NOMO-1 treated with dmso at 0.1 percent for 144 hours (cell line): ENCODE results near the gene TRIM67.
A peak's percentile ranks its signal among the peaks of the same experiment; 100 is the strongest.
"Not testable (repeated sequence)": the region's sequence is repeated elsewhere in the genome, so short reads cannot be mapped to it uniquely, and the experiment has no call there.

Experiments
- DNase-seq: peaks from one replicate; lab custom pipeline; 2025; ENCODE audit not compliant: unreplicated experiment; lab: John Stamatoyannopoulos, UW

TRIM67 gene

DNA sequence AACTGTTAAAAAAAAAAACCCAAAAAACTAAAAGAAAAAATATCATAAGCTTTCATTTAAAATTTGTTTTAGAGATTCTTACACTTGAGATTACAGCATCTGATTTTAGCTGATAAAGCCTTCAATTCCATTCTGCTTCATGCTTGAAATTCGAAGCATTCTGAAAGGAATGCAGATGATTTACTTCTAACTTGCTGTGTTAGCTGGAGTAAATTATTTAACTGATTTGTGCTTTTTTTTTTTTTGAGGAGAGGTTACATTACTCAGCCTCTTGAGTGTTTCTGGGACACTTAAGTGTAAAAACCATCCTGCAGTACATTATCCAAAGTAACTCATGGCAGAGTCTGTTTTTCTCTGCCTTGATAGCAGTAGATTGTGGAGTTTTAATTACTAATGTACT is 4.5 kb upstream of the TRIM67 start:
- DNase-seq: no peak

DNA sequence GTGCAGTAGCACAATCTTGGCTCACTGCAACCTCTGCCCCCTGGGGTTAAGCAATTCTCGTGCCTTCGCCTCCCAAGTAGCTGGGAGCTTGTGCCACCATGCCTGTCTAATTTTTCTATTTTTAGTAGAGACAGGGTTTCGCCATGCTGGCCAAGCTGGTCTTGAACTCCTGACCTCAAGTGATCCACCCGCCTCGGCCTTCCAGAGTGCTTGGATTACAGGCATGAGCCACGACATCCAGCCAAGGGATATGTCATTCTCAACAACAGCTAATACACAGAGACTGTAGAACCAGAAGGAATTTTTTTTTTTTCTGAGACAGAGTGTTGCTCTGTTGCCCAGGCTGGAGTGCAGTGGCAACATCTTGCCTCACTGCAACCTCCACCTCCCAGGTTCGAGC is 3.7 kb upstream of the TRIM67 start:
- DNase-seq: not testable (repeated sequence)

DNA sequence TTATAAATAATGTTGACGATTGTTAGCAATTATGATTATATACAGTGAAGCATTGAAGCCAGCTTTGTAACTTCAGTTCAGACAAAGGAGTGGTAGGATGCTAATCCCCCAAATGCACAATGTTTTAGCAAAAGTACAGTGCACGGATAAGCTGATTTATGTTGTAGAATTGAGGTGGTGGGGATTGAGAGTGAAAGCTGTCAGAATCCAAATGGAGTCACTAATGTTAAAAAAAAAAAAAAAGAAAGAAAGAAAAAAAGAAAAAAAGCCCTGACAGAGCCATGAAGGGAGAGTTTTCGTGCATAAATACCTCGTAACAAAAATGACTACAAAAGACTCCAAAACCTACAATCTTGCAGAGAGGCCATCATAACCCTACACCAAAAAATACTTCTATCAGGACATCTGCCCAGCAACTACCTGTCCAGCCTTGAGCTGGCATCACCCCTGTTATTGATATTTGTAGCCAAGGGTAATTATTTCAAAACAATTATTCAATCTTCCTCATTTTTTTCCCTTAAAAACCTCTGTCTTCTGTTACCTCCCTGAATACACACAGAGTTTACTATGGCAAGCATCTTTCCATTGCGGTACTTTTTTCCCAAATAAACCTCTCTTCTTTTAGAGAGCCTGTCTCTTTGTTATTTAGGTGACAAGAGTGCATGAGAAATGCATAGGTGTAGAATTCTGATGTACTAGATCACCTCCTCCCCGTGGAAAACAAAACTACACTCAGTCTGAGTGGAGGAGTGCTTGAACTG is 2.5 kb upstream of the TRIM67 start:
- DNase-seq: no peak

DNA sequence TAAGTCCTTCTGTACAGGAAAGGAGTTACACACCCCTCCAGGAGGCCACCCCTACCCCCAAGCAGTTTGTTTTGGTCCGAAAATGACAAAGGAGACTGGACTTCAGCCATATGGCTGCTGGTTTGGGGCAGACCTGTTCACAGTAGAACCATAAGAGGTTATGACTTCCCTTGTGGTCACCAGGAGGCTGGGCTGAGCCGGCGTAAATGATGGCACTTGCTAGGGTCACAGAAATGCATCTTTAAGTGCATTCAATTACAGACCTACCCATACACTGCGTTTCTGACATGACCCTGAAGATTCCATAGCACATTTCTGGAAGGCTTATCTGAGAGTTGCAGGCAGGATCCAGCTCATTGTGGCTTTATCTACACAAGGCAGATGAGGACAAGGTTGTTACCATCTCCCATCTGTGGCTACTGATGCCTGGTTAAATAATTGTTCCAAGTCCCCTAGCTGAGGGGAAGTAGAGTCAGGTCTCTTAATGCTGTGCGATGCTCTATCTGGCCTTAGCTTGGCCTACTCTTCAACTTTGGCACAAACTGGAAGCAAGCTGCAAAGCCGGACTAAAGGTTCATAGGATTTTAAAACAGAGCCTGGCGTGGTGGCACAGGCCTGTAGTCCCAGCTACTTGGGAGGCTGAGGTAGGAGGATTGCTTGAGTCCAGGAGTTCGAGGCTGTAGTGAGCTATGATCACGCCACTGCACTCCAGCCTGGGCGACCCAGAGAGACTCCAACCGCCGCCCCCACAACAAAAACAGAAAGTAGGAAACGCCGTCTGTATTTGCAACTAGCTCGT is 1.7 kb upstream of the TRIM67 start:
- no peak for DNase-seq

DNA sequence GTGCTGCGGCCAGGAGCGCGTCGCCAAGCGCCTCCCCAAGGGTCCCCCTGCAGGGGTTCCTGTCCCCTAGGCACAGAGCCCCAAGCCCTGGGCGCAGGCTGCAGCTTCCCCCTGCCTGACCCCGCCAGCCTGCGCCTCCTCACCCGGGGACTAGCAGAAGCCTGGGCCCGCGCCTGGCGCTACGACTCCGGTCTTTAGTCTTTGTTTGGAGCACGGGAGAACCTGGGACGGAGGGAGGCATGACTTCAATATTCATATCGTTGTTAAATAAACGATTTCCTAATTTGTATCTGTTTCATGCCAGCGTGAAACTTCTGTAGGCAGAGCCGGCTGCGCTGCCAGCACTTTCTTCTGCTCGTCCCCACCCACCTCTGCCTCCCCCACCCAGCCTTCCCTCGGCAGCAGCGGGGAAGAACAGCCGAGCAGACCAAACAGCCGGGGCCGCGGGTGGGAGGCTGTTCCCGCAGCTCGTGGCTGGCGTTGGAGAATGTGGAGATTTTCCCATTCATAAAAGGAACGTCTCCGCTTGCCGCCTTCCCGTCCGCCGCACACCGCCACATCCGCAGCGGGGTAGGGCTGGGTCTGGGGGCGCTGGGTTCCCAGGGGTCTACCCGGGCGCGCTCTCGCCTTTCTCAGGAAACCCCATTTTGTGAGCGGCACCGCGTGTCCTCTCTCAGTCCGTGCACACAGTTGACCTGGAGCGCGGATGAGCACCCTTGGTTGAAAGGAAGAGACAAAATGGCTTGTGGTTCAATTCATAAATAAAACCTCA is 777 bp upstream of the TRIM67 start:
- no peak for DNase-seq

DNA sequence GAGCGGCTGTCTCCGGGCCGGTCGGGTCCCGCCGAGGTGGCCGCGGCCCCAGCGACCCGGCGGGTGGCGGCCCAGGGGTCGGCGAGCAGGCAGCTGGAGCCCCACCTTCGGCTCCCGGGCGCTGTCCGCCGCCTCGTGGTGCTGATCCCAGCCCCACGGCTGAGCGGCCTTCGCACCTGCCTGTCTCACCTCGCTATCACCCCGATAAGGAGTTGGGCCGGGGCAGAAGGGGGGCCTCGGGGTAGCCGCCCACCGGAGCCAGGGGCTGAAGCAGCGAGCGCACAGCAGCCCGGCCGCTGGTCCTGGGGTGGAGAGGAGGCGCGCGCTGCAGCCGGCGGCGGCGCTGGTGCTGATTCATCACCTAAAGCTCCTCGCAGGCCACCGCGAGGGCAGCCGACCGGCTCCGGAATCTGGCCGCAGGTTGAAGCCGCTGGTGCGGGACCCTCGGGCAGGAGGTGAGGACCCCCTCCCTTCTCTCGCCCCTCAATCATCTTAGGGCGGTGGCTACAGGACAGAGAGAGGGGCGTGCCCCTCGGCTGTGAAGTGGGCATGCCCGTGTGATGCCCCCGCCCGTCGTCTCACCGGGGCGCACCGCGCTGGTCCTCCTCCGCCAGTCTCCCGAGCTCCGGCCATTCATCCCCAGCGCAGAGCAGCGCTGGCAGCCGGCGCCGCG is 575 bp downstream of the TRIM67 start:
- no peak for DNase-seq

DNA sequence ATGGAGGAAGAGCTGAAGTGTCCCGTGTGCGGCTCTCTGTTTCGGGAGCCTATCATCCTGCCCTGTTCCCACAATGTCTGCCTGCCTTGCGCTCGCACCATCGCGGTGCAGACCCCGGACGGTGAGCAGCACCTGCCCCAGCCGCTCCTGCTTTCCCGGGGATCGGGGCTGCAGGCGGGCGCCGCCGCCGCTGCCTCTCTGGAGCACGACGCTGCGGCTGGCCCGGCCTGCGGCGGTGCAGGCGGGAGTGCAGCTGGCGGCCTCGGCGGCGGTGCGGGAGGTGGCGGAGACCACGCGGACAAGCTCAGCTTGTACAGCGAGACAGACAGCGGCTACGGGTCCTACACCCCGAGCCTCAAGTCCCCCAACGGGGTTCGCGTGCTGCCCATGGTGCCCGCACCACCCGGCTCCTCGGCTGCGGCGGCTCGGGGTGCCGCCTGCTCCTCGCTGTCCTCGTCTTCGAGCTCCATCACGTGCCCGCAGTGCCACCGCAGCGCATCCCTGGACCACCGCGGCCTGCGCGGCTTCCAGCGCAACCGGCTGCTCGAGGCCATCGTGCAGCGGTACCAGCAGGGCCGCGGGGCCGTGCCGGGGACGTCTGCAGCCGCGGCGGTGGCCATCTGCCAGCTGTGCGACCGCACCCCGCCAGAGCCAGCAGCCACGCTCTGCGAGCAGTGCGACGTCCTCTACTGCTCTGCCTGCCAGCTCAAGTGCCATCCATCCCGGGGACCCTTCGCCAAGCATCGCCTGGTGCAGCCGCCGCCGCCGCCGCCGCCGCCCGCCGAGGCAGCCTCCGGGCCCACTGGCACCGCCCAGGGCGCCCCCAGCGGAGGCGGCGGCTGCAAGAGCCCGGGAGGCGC is 1.3 kb downstream of the TRIM67 start:
- no peak for DNase-seq

DNA sequence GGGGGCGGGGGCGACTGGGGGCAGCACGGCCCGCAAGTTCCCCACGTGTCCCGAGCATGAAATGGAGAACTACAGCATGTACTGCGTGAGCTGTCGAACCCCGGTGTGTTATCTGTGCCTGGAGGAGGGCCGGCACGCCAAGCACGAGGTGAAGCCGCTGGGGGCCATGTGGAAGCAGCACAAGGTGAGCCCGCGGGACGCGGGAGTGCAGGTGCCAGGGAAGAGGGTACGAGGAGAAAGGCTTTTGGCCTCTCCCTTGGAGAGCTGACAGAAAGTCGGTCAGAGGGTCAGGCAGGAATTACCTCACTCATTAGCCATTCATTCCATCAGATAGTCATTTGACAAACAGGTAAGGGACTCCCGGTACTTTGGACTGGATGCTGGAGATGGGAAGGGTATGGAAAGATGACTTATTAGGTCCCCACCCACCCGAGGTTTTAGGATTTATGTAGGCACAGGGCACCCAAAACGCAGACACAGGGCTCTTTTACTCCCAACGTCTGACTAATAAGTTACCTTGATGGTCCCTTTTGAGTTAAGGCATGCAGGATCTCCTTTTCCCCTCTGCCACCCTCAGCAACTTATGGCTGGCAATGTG is 2.1 kb downstream of the TRIM67 start:
- DNase-seq: no peak

DNA sequence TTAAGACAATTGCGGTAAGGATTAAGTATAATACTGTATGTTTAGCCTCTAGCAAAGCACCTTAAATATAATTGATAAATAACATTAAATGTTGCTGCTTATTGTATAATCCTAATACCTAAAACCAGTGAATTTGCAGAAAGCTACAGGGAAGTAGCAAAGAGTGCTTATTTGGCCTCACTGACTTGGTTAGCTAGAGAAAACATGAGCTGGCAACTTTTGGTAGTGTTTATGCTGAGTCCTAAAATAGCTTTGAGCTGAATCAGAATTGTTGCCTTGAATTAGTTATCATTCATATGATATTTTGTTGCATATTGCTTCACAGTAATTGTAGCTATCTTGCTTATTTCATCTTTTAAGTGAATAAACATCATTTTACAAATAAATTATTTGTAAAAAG is 3.5 kb downstream of the TRIM67 start:
- no peak for DNase-seq

DNA sequence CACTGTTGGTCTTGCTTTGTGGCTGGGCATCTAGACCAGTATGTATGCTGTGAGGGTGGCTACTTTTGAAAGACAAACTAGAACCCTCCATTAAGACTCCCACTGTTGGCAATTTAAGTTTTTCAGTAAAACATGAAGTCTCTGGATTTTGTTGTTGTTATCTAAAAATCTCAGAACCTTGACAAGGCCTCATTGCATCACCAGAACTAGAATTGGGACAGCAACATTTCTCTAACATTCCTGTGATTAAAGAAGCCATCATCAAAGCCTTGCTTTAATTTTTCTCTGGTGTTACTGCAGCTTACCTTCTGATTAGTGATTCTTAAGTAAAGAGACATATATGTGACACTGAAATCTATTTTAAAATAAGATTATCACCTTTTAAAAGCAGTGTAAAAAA is 4.5 kb downstream of the TRIM67 start:
- no peak for DNase-seq

DNA sequence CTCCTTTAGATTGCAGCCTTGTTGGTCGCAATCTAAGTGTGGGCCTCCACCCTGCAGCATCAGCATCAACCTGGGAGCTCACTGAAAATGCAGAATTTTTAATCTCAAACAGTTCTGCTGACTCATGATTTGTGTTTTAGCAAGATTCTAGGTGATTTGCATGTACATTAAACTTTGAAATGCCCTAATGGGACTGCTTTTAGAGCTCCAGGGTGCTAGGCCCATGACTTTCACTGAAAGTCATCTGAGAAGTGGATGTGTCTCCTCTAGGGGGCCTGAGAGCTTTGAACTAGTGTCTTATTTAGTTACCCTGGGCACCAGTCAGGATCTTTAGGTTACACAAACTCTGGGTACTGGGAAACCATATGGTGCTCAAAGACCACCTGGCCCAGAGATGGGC is 9.0 kb downstream of the TRIM67 start:
- DNase-seq: no peak

DNA sequence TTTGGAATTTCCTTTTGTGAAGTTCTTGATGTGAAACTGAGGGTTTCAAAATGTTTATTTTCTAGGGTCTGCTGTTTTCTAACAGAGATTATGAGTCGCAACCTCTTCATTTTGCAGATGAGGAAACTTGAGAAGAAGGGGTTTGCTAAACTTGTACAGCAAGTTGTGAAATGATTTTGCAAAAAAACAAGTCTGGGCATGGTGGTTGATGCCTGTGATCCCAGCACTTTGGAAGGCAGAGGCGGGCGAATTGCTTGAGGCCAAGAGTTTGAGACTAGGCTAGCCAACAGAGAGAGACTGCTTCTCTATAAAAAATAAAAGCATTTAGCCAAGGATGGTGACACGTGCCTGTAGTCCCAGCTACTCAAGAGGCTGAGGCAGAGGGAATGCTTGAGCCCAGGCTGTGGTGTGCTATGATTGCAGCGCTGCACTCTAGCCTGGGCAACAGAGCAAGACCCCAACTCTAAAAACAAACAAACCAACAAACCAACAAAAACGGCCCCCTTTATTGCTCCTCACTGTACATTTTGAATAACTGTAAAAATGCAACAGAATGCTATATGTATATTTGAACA is 9.9 kb downstream of the TRIM67 start:
- DNase-seq: peak; percentile 0

DNA sequence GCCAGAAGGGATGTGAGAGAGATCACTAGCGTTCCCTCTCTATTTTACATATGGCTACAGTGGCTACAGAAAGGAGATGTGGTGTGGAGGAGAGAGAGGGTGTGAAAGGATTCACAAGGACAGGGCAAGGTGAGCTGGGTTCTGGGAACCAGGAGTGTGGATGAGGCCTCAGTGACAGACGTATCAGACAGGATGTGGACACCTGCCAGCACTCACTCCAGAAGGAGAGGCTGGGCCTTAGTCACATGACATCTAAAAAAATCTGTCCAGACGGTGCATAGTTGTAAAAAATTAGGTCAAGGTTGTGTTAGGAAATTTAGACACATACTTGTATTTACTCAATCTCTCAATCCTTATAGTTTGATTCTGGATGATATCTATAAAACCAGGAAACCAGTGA is 10.6 kb downstream of the TRIM67 start:
- DNase-seq: no peak

DNA sequence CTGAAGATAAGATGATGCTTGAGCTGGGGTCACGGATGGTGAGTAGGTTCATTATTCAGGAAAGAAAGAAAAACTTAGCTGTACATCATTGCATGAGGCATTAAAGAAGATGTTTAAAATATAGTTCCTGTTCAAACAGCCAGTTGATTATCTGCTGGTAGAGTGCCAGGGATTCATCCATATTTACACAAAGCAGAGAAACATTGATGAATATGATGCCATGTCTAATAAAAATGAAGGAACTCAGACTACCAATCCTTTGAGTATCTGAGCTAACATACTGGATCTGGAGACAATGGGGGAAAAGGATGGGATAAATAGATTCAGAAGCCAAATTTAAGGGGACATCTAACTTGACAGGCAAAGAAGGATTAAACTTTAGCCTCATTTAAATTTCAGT is 14.6 kb downstream of the TRIM67 start:
- DNase-seq: no peak

DNA sequence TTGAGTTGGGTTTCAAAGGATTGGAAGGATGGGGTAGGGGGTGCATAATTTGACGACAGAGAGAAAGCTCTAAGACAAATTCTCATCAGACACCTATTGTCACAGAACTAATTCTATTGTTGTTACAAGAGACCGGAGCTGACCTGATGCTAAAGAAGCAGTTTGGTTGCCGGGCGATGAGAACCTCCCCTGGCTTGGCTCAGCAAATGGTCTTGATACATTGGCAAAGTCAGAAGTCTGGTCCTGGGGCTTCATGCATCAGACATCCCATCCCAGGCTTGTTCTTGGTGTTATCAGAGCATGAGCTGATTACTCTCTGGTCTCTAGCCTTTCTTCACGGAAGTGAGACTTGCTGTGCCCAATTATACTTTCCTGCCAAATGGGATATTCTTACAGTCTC is 15.4 kb downstream of the TRIM67 start:
- no peak for DNase-seq

DNA sequence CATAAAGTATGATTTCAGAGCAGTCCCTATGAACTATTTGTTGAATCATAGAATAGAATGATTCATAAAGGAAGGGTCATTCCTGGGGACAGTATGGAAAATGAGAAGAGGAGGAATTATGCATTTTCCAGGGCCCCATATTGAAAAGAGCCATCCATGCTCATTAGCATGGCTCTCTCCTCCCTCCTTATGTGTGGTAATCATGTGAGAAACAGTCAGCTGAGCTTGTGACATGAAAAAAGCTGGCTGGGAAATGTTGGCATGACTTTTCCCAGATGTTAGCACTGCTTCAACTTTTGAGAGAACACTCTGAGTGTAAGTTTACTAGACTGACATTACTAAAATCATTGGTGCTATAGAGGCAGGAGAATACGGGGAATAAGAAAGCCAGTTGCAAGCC is 16.1 kb downstream of the TRIM67 start:
- DNase-seq: no peak

DNA sequence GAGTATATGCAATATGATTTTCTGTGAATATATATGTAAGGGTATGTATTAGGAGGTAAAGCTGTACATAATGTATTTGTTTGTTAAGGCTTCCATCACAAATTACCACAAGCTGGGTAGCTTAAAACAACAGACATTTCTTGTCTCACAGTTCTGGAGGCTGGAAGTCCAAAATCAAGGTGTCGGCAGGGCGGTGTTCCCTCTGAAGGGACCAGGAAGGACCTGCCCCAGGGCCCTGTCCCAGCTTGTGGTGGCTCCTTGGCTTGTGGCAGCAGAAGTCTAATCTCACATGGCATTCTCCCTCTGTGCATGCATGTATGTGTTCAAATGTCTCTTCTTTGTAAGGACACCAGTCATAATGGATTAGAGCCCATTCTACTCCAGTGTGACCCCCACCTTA is 17.1 kb downstream of the TRIM67 start:
- no peak for DNase-seq

DNA sequence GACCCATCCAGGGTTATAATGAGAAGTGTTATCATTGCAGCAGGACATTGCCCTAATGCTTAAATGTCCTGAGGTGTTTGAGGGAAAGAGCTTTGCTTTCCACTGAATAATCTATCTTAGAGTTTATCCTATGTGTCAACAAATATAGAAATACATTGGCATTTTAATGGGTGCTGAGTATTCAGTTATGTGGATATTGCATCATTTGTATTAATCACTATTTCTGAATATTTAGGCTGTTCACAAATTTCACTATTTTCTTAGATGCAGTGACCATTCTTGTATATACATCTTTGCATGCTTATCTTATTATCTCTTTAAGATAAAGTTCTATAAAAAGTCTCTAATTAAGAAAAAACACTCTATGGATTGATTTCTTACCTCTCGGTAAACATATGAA is 18.2 kb downstream of the TRIM67 start:
- DNase-seq: no peak

DNA sequence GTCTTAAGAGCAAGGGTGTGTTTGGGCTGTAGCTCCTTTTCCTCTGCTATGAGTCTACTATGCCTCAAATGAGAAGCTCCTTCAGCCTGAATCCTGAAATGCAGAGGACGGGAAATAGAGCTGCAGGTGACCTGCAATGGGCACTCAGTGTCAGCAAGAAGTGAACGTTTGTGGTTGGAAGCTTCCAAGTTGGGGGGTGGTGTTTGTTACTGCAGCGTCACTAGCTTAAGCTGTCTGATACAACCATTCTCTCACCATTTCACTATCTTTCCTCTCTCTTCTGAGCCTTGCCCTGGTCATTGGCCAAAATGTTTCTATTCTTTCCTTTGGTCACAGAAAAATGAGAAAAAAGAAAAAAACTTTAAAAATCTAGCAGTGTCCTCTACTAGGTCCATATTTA is 19.4 kb downstream of the TRIM67 start:
- DNase-seq: no peak

DNA sequence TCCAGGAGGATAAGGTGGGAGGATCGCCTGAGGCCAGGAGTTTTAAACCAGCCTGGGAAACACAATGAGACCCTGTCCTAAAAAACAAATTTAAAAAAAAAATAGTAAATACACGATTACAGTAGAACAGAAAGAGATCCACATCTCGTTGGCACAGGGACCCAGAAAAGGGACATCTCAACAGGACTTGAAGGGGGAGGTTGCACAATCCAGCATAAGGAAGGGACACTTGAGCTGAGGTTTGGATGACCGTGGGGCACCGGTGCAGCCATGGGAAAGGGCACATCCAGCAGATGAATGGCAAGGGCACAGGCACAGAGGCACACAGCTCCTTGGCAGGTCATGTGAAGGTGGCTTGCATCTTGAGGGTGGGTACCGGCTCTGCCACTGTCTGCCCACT is 20.5 kb downstream of the TRIM67 start:
- no peak for DNase-seq
